ENCODE measurements around the gene EDA. TPM values are rescaled to one million over a fixed set of nuclear protein-coding genes. Genes with fewer than 3 reads are reported as not detected.

The EDA gene
- polyA plus RNA-seq (2013, experiment 1 of 2) = 3.7 TPM
- polyA plus RNA-seq (2013, experiment 2 of 2) = 3.4 TPM

GRCh38 chrX:69615779-69616456, at the start of gene EDA:
TSS of gene EDA (plus strand) at chrX:69616113.
- Histone ChIP-seq H2BK12ac (ENCODE audit: low read length) (no peak within 1 kb of the TSS), H3K4me1 (ENCODE audit: control insufficient read depth in 2 of 2, insufficient read depth in 1 of 2, low read depth in 1 of 2, low read length in 2 of 2) (peaks cover 0 to 1% of the 10 kb centered on the region in 2 donors), H4K8ac (ENCODE audit: low read depth, low read length) (no peak within 1 kb of the TSS), H3K23ac (ENCODE audit: low read depth, low read length, poor library complexity) (peak within 1 kb of the TSS; percentile 65), H3K9ac (ENCODE audit: low read depth, low read length, poor library complexity) (peak within 1 kb of the TSS; percentile 70), H3K4me3 (ENCODE audit: low read length in 2 of 2) (peak within 1 kb of the TSS; percentile 48 to 87), H2BK5ac (ENCODE audit: low read length) (no peak within 1 kb of the TSS), H3K18ac (ENCODE audit: low read length) (peak within 1 kb of the TSS; percentile 57), H2AK5ac (ENCODE audit: low read depth, low read length) (no peak within 1 kb of the TSS), H2BK120ac (ENCODE audit: low read depth, low read length) (no peak within 1 kb of the TSS), H2AFZ (ENCODE audit: low read length) (peak within 1 kb of the TSS; percentile 96), H3K36me3 (replicated peaks in 1 of 2; ENCODE audit: control insufficient read depth in 2 of 2, insufficient read depth in 2 of 2, low read length in 2 of 2) (no peaks in the 10 kb centered on the region), H3K27me3 (ENCODE audit: control insufficient read depth in 3 of 3, insufficient read depth in 3 of 3, low read depth in 1 of 3, low read length in 3 of 3) (peaks cover 0 to 27% (median 6%) of the 10 kb centered on the region in 3 experiments), H3K14ac (ENCODE audit: low read length) (no peak within 1 kb of the TSS), H4K91ac (ENCODE audit: low read depth, low read length, poor library complexity) (no peak within 1 kb of the TSS), H3K9me3 (replicated peaks in 1 of 2; ENCODE audit: control insufficient read depth in 2 of 2, insufficient read depth in 1 of 2, low read depth in 1 of 2, low read length in 2 of 2) (no peaks in the 10 kb centered on the region), H3K79me1 (ENCODE audit: low read depth, low read length) (no peaks in the 10 kb centered on the region), H3K27ac (replicated peaks; ENCODE audit: low read length) (peak within 1 kb of the TSS; percentile 45), H2BK15ac (ENCODE audit: low read length) (no peak within 1 kb of the TSS), H3K4ac (ENCODE audit: low read length) (no peak within 1 kb of the TSS), H3K4me2 (ENCODE audit: insufficient read depth, low read length, poor library complexity, severe bottlenecking) (peak within 1 kb of the TSS; percentile 96)
- no CpG with 5 or more reads among the region's 56 CpGs for WGBS, 2 donors (ENCODE audit: extremely low coverage in 2 of 2, insufficient read length in 2 of 2, insufficient replicate concordance in 1 of 2)
- peak; percentile 87 for DNase-seq (ENCODE audit: low spot score)

- no peak overlapping the region for H2BK5ac ChIP-seq (ENCODE audit: low read length)
- peaks cover 0 to 2% of the 10 kb centered on the region in 2 donors for H3K4me1 ChIP-seq (ENCODE audit: control insufficient read depth in 2 of 2, insufficient read depth in 1 of 2, low read depth in 1 of 2, low read length in 2 of 2)
- no peak overlapping the region for H3K27ac ChIP-seq (replicated peaks; ENCODE audit: low read length)
- H2AK5ac ChIP-seq (ENCODE audit: low read depth, low read length) = no peak overlapping the region
- H3K4ac ChIP-seq (ENCODE audit: low read length) = no peak overlapping the region
- H3K79me1 ChIP-seq (ENCODE audit: low read depth, low read length) = no peaks in the 10 kb centered on the region
- H2BK12ac ChIP-seq (ENCODE audit: low read length) = no peak overlapping the region
- no peak overlapping the region for H2AFZ ChIP-seq (ENCODE audit: low read length)
- no peak overlapping the region for H4K8ac ChIP-seq (ENCODE audit: low read depth, low read length)
- H4K91ac ChIP-seq (ENCODE audit: low read depth, low read length, poor library complexity) = no peak overlapping the region
- peaks cover 0 to 4% (median 0%) of the 10 kb centered on the region in 3 experiments for H3K27me3 ChIP-seq (ENCODE audit: control insufficient read depth in 3 of 3, insufficient read depth in 3 of 3, low read depth in 1 of 3, low read length in 3 of 3)
- no peak overlapping the region for H3K14ac ChIP-seq (ENCODE audit: low read length)
- no CpG with 5 or more reads among the region's 3 CpGs for WGBS, 2 donors (ENCODE audit: extremely low coverage in 2 of 2, insufficient read length in 2 of 2, insufficient replicate concordance in 1 of 2)
- no peaks in the 10 kb centered on the region for H3K36me3 ChIP-seq (replicated peaks in 1 of 2; ENCODE audit: control insufficient read depth in 2 of 2, insufficient read depth in 2 of 2, low read length in 2 of 2)
- H3K9ac ChIP-seq (ENCODE audit: low read depth, low read length, poor library complexity) = no peak overlapping the region
- no peak overlapping the region for H2BK15ac ChIP-seq (ENCODE audit: low read length)
- no peak overlapping the region for H3K23ac ChIP-seq (ENCODE audit: low read depth, low read length, poor library complexity)
- H2BK120ac ChIP-seq (ENCODE audit: low read depth, low read length) = no peak overlapping the region
- H3K4me2 ChIP-seq (ENCODE audit: insufficient read depth, low read length, poor library complexity, severe bottlenecking) = no peak overlapping the region
- DNase-seq (ENCODE audit: low spot score) = no peak
- H3K9me3 ChIP-seq (replicated peaks in 1 of 2; ENCODE audit: control insufficient read depth in 2 of 2, insufficient read depth in 1 of 2, low read depth in 1 of 2, low read length in 2 of 2) = no peaks in the 10 kb centered on the region
- no peak overlapping the region for H3K18ac ChIP-seq (ENCODE audit: low read length)
- H3K4me3 ChIP-seq (ENCODE audit: low read length in 2 of 2) = no peak overlapping the region
These were observed 47.1 kb upstream of the EDA start for GRCh38 chrX:69568828-69569227.

GRCh38 chrX:69597399-69597798, 18.5 kb upstream of the EDA start:
- H2AFZ ChIP-seq (ENCODE audit: low read length) = no peak overlapping the region
- H3K4ac ChIP-seq (ENCODE audit: low read length) = no peak overlapping the region
- no peaks in the 10 kb centered on the region for H3K79me1 ChIP-seq (ENCODE audit: low read depth, low read length)
- no peak overlapping the region for H2BK5ac ChIP-seq (ENCODE audit: low read length)
- no peak for DNase-seq (ENCODE audit: low spot score)
- no peaks in the 10 kb centered on the region for H3K9me3 ChIP-seq (replicated peaks in 1 of 2; ENCODE audit: control insufficient read depth in 2 of 2, insufficient read depth in 1 of 2, low read depth in 1 of 2, low read length in 2 of 2)
- H2BK120ac ChIP-seq (ENCODE audit: low read depth, low read length) = no peak overlapping the region
- no peak overlapping the region for H3K4me2 ChIP-seq (ENCODE audit: insufficient read depth, low read length, poor library complexity, severe bottlenecking)
- no peak overlapping the region for H3K4me3 ChIP-seq (ENCODE audit: low read length in 2 of 2)
- no peak overlapping the region for H3K14ac ChIP-seq (ENCODE audit: low read length)
- no peak overlapping the region for H3K18ac ChIP-seq (ENCODE audit: low read length)
- H3K27ac ChIP-seq (replicated peaks; ENCODE audit: low read length) = no peak overlapping the region
- H4K8ac ChIP-seq (ENCODE audit: low read depth, low read length) = no peak overlapping the region
- H3K27me3 ChIP-seq (ENCODE audit: control insufficient read depth in 3 of 3, insufficient read depth in 3 of 3, low read depth in 1 of 3, low read length in 3 of 3) = peaks cover 0 to 11% (median 0%) of the 10 kb centered on the region in 3 experiments
- H3K23ac ChIP-seq (ENCODE audit: low read depth, low read length, poor library complexity) = no peak overlapping the region
- H2BK12ac ChIP-seq (ENCODE audit: low read length) = no peak overlapping the region
- no peak overlapping the region for H2BK15ac ChIP-seq (ENCODE audit: low read length)
- H3K9ac ChIP-seq (ENCODE audit: low read depth, low read length, poor library complexity) = no peak overlapping the region
- no peak overlapping the region for H4K91ac ChIP-seq (ENCODE audit: low read depth, low read length, poor library complexity)
- H2AK5ac ChIP-seq (ENCODE audit: low read depth, low read length) = no peak overlapping the region
- no peaks in the 10 kb centered on the region for H3K4me1 ChIP-seq (ENCODE audit: control insufficient read depth in 2 of 2, insufficient read depth in 1 of 2, low read depth in 1 of 2, low read length in 2 of 2)
- H3K36me3 ChIP-seq (replicated peaks in 1 of 2; ENCODE audit: control insufficient read depth in 2 of 2, insufficient read depth in 2 of 2, low read length in 2 of 2) = no peaks in the 10 kb centered on the region
- no CpG with 5 or more reads among the region's 1 CpG for WGBS, 2 donors (ENCODE audit: extremely low coverage in 2 of 2, insufficient read length in 2 of 2, insufficient replicate concordance in 1 of 2)

DNA sequence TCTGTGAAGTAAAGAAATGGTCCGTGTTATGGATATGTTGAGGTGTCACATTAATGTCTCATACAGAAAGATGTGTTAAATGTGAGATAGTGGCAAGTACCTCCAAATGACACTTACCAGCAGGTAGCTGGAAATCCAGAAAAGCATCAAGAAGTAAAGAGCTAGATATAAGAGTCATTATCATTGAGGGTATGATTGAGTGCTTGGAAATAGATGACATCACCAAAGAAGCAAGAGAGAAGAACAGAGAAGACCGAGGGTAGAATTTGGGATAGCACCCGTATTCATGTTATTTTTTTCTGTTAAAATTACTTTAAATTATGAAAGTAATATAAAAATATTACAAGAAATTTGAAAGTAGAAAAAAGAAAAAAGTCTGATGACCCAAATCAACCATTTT, 15.7 kb upstream of the EDA start:
- no peak overlapping the region for H2BK5ac ChIP-seq (ENCODE audit: low read length)
- peaks cover 0 to 14% (median 0%) of the 10 kb centered on the region in 3 experiments for H3K27me3 ChIP-seq (ENCODE audit: control insufficient read depth in 3 of 3, insufficient read depth in 3 of 3, low read depth in 1 of 3, low read length in 3 of 3)
- no peak overlapping the region for H3K18ac ChIP-seq (ENCODE audit: low read length)
- H3K4me2 ChIP-seq (ENCODE audit: insufficient read depth, low read length, poor library complexity, severe bottlenecking) = no peak overlapping the region
- no peaks in the 10 kb centered on the region for H3K36me3 ChIP-seq (replicated peaks in 1 of 2; ENCODE audit: control insufficient read depth in 2 of 2, insufficient read depth in 2 of 2, low read length in 2 of 2)
- no peak overlapping the region for H4K8ac ChIP-seq (ENCODE audit: low read depth, low read length)
- H3K4me3 ChIP-seq (ENCODE audit: low read length in 2 of 2) = no peak overlapping the region
- no peaks in the 10 kb centered on the region for H3K9me3 ChIP-seq (replicated peaks in 1 of 2; ENCODE audit: control insufficient read depth in 2 of 2, insufficient read depth in 1 of 2, low read depth in 1 of 2, low read length in 2 of 2)
- no peak overlapping the region for H2BK12ac ChIP-seq (ENCODE audit: low read length)
- no peak for DNase-seq (ENCODE audit: low spot score)
- no CpG with 5 or more reads among the region's 3 CpGs for WGBS, 2 donors (ENCODE audit: extremely low coverage in 2 of 2, insufficient read length in 2 of 2, insufficient replicate concordance in 1 of 2)
- no peak overlapping the region for H3K4ac ChIP-seq (ENCODE audit: low read length)
- H2AFZ ChIP-seq (ENCODE audit: low read length) = no peak overlapping the region
- no peak overlapping the region for H3K27ac ChIP-seq (replicated peaks; ENCODE audit: low read length)
- peaks cover 0 to 3% of the 10 kb centered on the region in 2 donors for H3K4me1 ChIP-seq (ENCODE audit: control insufficient read depth in 2 of 2, insufficient read depth in 1 of 2, low read depth in 1 of 2, low read length in 2 of 2)
- H2BK15ac ChIP-seq (ENCODE audit: low read length) = no peak overlapping the region
- no peak overlapping the region for H2AK5ac ChIP-seq (ENCODE audit: low read depth, low read length)
- H3K23ac ChIP-seq (ENCODE audit: low read depth, low read length, poor library complexity) = no peak overlapping the region
- H4K91ac ChIP-seq (ENCODE audit: low read depth, low read length, poor library complexity) = no peak overlapping the region
- H3K79me1 ChIP-seq (ENCODE audit: low read depth, low read length) = no peaks in the 10 kb centered on the region
- H3K9ac ChIP-seq (ENCODE audit: low read depth, low read length, poor library complexity) = no peak overlapping the region
- H2BK120ac ChIP-seq (ENCODE audit: low read depth, low read length) = no peak overlapping the region
- no peak overlapping the region for H3K14ac ChIP-seq (ENCODE audit: low read length)

Measured in neuronal stem cell (in vitro differentiated cells).